B cell (primary cell): ENCODE results near the gene VAC14. TPM values are rescaled to one million over a fixed set of nuclear protein-coding genes. Genes with fewer than 3 reads are reported as not detected.

ENCODE experiments used
- ATAC-seq: fragments of 200-7000 bp; cut with Tn5 transposase; one replicate; pipeline ENCODE4 v1.10.0; 2021; ENCODE audit warnings: low read depth, mild to moderate bottlenecking, moderate number of reproducible peaks, moderate library complexity
- CTCF ChIA-PET: fragments of 350-600 bp; sonication (Branson Sonifier 250); formaldehyde crosslinking; loops from one replicate; lab custom pipeline; 2021; ENCODE audit warnings: antibody characterized with exemption, inconsistent platforms; lab: Charles Lee
- POLR2A ChIA-PET: fragments of 350-600 bp; sonication (Branson Sonifier 250); formaldehyde crosslinking; loops from one replicate; lab custom pipeline; 2021; ENCODE audit warnings: antibody characterized with exemption; lab: Charles Lee
- DNase-seq: peaks from one replicate; pipeline ENCODE4 v3.0.0; 2013
- H2AFZ ChIP-seq: 2 replicates; pipeline ENCODE4 v1.6.1; 2012; ENCODE audit warnings: mild to moderate bottlenecking, low read depth, low read length; ENCODE audit not compliant: insufficient read depth, poor library complexity, severe bottlenecking
- H3K27ac ChIP-seq, 2 donors: 1 replicate in 1 of 2; 2 replicates in 1 of 2; pipeline ENCODE4 v1.5.1; 2012 to 2013; ENCODE audit warnings: low read length in 2 of 2, mild to moderate bottlenecking in 2 of 2, moderate library complexity in 1 of 2
- H3K27me3 ChIP-seq, 4 experiments: fragments of 200-600 bp in 1 of 4; sonication (generic) in 1 of 4; replicated peaks in 1 of 4; 1 replicate in 2 of 4; 2 replicates in 2 of 4; pipeline versions ENCODE4 v1.6.1 to v1.7.0; 2013 to 2016; ENCODE audit warnings: low read length in 3 of 4, mild to moderate bottlenecking in 2 of 4, mixed read lengths in 1 of 4, moderate library complexity in 1 of 4; ENCODE audit not compliant: insufficient read depth in 4 of 4, control insufficient read depth in 3 of 4; ENCODE audit errors: control extremely low read depth in 1 of 4
- H3K36me3 ChIP-seq, 2 experiments: replicated peaks in 1 of 2; 1 replicate in 1 of 2; 2 replicates in 1 of 2; pipeline versions ENCODE4 v1.6.1 to v1.7.1; 2013; ENCODE audit warnings: low read length in 1 of 2; ENCODE audit not compliant: insufficient read depth in 2 of 2, control insufficient read depth in 1 of 2; ENCODE audit errors: control extremely low read depth in 1 of 2, extremely low read depth in 1 of 2
- H3K4me1 ChIP-seq, 2 donors: fragments of 200-600 bp in 1 of 2; sonication (generic) in 1 of 2; 1 replicate in 1 of 2; 2 replicates in 1 of 2; pipeline versions ENCODE4 v1.5.1 to v1.6.1; 2013 to 2017; ENCODE audit warnings: low read length in 2 of 2; ENCODE audit not compliant: control insufficient read depth in 2 of 2, insufficient read depth in 2 of 2
- H3K4me2 ChIP-seq: replicated peaks from 2 replicates; pipeline ENCODE3; 2012; ENCODE audit warnings: mild to moderate bottlenecking, low read depth, low read length; ENCODE audit not compliant: poor library complexity, severe bottlenecking
- H3K4me3 ChIP-seq, 5 experiments: fragments of 200-600 bp in 1 of 5; sonication (generic) in 1 of 5; 1 replicate in 3 of 5; 2 replicates in 2 of 5; pipeline versions ENCODE4 v1.5.1 to v1.7.0; 2011 to 2016; ENCODE audit warnings: low read length in 4 of 5, mild to moderate bottlenecking in 4 of 5, low read depth in 2 of 5, control low read depth in 1 of 5, moderate library complexity in 1 of 5; ENCODE audit not compliant: insufficient read depth in 1 of 5; ENCODE audit errors: control extremely low read depth in 1 of 5, extremely low read depth in 1 of 5
- H3K79me2 ChIP-seq: fragments of 200-600 bp; sonication (generic); one replicate; pipeline ENCODE4 v1.6.0; 2016; ENCODE audit warnings: low read length; ENCODE audit not compliant: control insufficient read depth, insufficient read depth
- H3K9ac ChIP-seq: fragments of 200-600 bp; sonication (generic); 2 replicates; pipeline ENCODE4 v1.6.1; 2017; ENCODE audit warnings: mild to moderate bottlenecking, low read length, moderate library complexity
- H3K9me3 ChIP-seq, 3 donors: one replicate each; pipeline versions ENCODE4 v1.6.1 to v1.7.1; 2013; ENCODE audit warnings: low read length in 2 of 3; ENCODE audit not compliant: control insufficient read depth in 2 of 3, insufficient read depth in 1 of 3; ENCODE audit errors: control extremely low read depth in 1 of 3
- H4K20me1 ChIP-seq: 2 replicates; pipeline ENCODE4 v1.6.0; 2012; ENCODE audit warnings: mild to moderate bottlenecking, low read length; ENCODE audit not compliant: insufficient read depth, control insufficient read depth, poor library complexity, severe bottlenecking
- H3K27ac Mint-ChIP-seq: one replicate; pipeline ENCODE4 v1.8.0; 2021; ENCODE audit warnings: mixed read lengths
- H3K27me3 Mint-ChIP-seq: one replicate; pipeline ENCODE4 v1.8.0; 2021; ENCODE audit warnings: mixed read lengths
- H3K4me1 Mint-ChIP-seq: one replicate; pipeline ENCODE4 v1.8.0; 2021; ENCODE audit warnings: mixed read lengths
- H3K4me3 Mint-ChIP-seq: one replicate; pipeline ENCODE4 v1.8.0; 2021; ENCODE audit warnings: mixed read lengths
- H3K9me3 Mint-ChIP-seq: one replicate; pipeline ENCODE4 v1.8.0; 2022; ENCODE audit warnings: mixed read lengths; ENCODE audit not compliant: insufficient read depth
- EZH2 ChIP-seq: IDR thresholded peaks from 2 replicates; pipeline ENCODE4 v1.6.1; 2012; ENCODE audit warnings: borderline replicate concordance, low read depth, mild to moderate bottlenecking, moderate library complexity, low read length; ENCODE audit not compliant: insufficient read depth, poor library complexity, severe bottlenecking
- WGBS: methylation state at CpG from one replicate; pipeline ENCODE4 v1.1.5; 2013; ENCODE audit warnings: missing lambda C conversion rate; ENCODE audit not compliant: insufficient coverage; 5-methylcytosine and 5-hydroxymethylcytosine counted together
- intact Hi-C: fragments of 100-400 bp; cut with micrococcal nuclease; formaldehyde crosslinking; loops from one replicate; pipeline ENCODE4 v1.10.0; 2022
- polyA plus RNA-seq: library from polyadenylated mRNA; depleted of rRNA; stranded (reverse); fragments of >200 nt; gene quantifications from 2 replicates; pipeline ENCODE4 v1.2.3, GENCODE V29; 2012
- total RNA-seq, 2 donors: library from RNA; stranded (reverse); fragments of 120-200 nt in 1 of 2; gene quantifications; 1 replicate in 1 of 2; 2 replicates in 1 of 2; pipeline versions ENCODE4 v1.2.3 to v1.2.4, GENCODE V29; 2013 to 2022
- TF ChIP-seq, protein P1 (sequence below): fragments of 200-600 bp; IDR thresholded peaks from one replicate; pipeline ENCODE4 v1.8.0; 2022; ENCODE audit warnings: antibody characterized with exemption, mild to moderate bottlenecking

Gene VAC14
- total and polyA plus RNA-seq, 2 donors (not counting 1 experiment from before 2014, with no cell fraction given) = 42.6 to 64.7 TPM

DNA sequence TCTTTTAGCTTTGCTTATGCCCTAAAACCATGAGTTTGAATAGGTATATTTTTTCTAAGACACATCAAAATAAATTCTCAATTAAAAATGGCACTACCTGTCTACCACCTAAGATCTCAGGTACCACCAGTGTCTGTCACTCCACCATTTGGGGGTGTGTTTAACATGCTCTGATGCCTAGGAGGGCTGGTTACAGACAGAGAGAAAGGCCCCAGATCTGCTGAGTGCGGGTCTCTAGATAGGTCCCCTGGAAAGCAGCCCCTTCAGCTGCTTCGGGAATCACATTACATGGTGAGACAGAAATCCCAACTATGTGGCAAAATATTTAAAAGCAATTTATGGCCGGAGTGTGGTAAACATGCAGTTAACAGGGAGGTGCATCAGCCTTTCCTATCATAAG lies 653 bp upstream of the VAC14 start:
- WGBS = 93% methylated on average over 3 of the region's 3 CpGs
- peak overlapping the region; percentile 98 for H3K4me3 Mint-ChIP-seq

DNA sequence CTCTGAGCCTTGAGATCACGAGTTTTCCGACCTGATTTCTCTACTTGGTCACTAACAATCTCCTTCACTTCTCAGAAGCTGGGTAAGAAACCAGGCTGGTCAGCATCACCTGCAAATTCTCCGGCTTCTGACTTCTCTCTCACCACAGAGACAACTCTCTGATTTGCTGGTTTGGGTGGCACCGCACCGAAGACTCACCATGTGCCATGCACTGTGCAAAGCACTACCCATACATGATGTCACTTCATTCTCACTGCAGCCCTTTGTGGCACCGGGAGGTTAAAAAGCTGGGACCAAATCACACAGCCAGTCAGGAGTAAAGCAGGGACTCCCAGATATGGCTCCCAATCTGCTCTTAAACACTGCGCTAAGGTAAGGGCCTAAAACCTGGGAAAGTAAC lies 647 bp downstream of the VAC14 start:
- Mint-ChIP-seq H3K4me1 (peaks cover 38% of the 10 kb centered on the region), H3K9me3 (no peaks in the 10 kb centered on the region), H3K27ac (peak overlapping the region; percentile 96), H3K4me3 (peak overlapping the region; percentile 98), H3K27me3 (no peaks in the 10 kb centered on the region)
- TF ChIP-seq, protein P1, sequence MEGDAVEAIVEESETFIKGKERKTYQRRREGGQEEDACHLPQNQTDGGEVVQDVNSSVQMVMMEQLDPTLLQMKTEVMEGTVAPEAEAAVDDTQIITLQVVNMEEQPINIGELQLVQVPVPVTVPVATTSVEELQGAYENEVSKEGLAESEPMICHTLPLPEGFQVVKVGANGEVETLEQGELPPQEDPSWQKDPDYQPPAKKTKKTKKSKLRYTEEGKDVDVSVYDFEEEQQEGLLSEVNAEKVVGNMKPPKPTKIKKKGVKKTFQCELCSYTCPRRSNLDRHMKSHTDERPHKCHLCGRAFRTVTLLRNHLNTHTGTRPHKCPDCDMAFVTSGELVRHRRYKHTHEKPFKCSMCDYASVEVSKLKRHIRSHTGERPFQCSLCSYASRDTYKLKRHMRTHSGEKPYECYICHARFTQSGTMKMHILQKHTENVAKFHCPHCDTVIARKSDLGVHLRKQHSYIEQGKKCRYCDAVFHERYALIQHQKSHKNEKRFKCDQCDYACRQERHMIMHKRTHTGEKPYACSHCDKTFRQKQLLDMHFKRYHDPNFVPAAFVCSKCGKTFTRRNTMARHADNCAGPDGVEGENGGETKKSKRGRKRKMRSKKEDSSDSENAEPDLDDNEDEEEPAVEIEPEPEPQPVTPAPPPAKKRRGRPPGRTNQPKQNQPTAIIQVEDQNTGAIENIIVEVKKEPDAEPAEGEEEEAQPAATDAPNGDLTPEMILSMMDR = no peak
- no peak for TF ChIP-seq EZH2
- DNase-seq (no peak), ATAC-seq (no peak)
- Histone ChIP-seq H3K4me2 (peak overlapping the region; percentile 80), H3K36me3 (peaks cover 5 to 6% of the 10 kb centered on the region in 2 experiments), H3K4me3 (peak overlapping the region; percentile 26 to 86 (median 66)), H2AFZ (peak overlapping the region; percentile 87), H3K9me3 (peaks cover 0 to 2% (median 2%) of the 10 kb centered on the region in 3 donors), H3K27ac (peak overlapping the region; percentile 69 to 90), H3K4me1 (peaks cover 18 to 21% of the 10 kb centered on the region in 2 donors), H3K27me3 (peaks cover 0 to 5% (median 0%) of the 10 kb centered on the region in 4 experiments), H3K79me2 (peaks cover 54% of the 10 kb centered on the region), H3K9ac (peak overlapping the region; percentile 86), H4K20me1 (peaks cover 33% of the 10 kb centered on the region)
- 10% methylated on average over 7 of the region's 7 CpGs for WGBS
- CTCF ChIA-PET = interaction anchor here (1.4 kb wide), 1 partner anchor 29 kb away, joined by 5 read pairs; no protein-coding TSS in a partner anchor
- POLR2A ChIA-PET = interaction anchor here (1.2 kb wide), 1 partner anchor 489 kb away, joined by 3 read pairs; the partner anchor contains the start of gene CMTR2
- intact Hi-C loops = loop anchor here (2.0 to 10.0 kb wide), 6 partner anchors 64 to 1958 kb away; partner anchors contain the start of genes CMTR2, DHX38, PHLPP2 and TANGO6

More for the DNA sequence above, 653 bp upstream of the VAC14 start:
- Histone ChIP-seq H3K27me3 (peaks cover 0 to 6% (median 0%) of the 10 kb centered on the region in 4 experiments), H3K27ac (peak overlapping the region in 1 of 2 donors; percentile 18), H3K79me2 (peaks cover 41% of the 10 kb centered on the region), H3K36me3 (peaks cover 5 to 6% of the 10 kb centered on the region in 2 experiments), H2AFZ (peak overlapping the region; percentile 87), H3K4me2 (peak overlapping the region; percentile 80), H3K4me3 (peak overlapping the region in 3 of 5 experiments; percentile 64 to 86 (median 83)), H3K9ac (peak overlapping the region; percentile 86), H3K9me3 (peaks cover 0 to 2% (median 2%) of the 10 kb centered on the region in 3 donors), H4K20me1 (peaks cover 20% of the 10 kb centered on the region), H3K4me1 (peaks cover 12 to 21% of the 10 kb centered on the region in 2 donors)
- DNase-seq = no peak
- H3K9me3 Mint-ChIP-seq = no peaks in the 10 kb centered on the region
- intact Hi-C loops = loop anchor here (1.0 to 10.0 kb wide), 7 partner anchors 65 to 1959 kb away; partner anchors contain the start of genes CMTR2, DHX38, PHLPP2 and TANGO6
- peaks cover 35% of the 10 kb centered on the region for H3K4me1 Mint-ChIP-seq
- ChIA-PET POLR2A (no interaction called here), CTCF (interaction anchor here (1.4 kb wide), 1 partner anchor 30 kb away, joined by 5 read pairs; no protein-coding TSS in a partner anchor)
- no peak for ATAC-seq
- peaks cover 3% of the 10 kb centered on the region for H3K27me3 Mint-ChIP-seq
- TF ChIP-seq EZH2 = no peak
- TF ChIP-seq, protein P1 = no peak
- peak overlapping the region; percentile 96 for H3K27ac Mint-ChIP-seq
